CD4-positive, alpha-beta T cell treated with Interferon gamma for 1 hour (primary cell): Measurements from ENCODE around the gene TBC1D5.
"Not testable (repeated sequence)": the region's sequence is repeated elsewhere in the genome, so short reads cannot be mapped to it uniquely, and the experiment has no call there.

Source experiments
- DNase-seq: peaks from one replicate; pipeline ENCODE4 v3.0.0-alpha.2; 2020

TBC1D5 gene

DNA sequence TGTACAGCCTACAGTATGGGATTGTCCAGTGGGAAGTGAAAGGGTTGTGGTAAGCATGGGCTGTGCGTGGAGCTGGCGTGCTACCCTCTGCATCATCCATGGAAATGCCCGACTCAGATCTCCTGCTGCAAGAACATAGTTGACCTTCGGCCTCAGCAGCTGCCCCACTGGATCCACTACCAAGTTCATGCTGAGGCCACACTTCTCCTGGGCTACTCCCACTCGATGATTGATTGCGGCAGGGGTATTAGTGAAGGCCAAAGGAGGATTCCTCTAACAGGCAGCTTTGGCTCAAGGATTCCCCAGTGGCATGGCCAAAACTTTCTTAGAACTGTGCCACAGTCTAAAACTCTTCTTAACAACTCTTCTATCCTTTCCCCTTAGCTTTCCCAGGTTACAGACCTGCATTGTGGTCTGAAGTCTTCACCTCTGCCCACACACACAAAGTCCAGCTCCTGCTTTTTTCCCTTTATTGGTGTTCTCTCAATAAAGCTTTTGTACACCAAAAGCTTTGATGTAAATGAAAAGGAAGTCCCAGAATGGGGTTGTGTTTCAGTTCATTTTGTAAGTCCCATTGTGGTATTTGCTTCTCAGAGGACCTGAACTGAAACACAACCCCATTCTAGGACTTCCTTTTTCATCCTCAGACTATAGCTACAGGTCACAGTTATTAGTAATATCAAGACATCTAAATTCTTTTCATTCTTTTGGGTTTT is 4.9 kb upstream of the TBC1D5 start:
- no peak for DNase-seq

DNA sequence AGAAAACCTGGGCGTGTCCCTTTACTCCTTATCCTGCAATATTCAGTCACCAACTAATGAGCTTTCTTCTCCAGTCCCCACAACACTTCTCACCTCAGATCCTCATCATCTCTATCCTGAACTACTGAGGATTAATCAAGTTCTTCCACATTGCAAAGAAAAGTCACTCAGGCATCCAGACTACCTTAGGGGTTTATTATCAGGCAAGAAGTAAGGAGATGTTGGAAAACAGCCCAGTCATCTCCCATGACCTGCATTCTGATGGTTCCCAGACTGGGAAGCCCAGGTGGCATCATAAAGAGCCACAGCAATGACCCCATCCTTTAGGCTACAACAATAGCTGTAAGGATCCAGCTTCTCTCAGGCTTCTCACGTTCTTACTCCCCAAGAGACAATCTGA is 3.5 kb upstream of the TBC1D5 start:
- DNase-seq = no peak

DNA sequence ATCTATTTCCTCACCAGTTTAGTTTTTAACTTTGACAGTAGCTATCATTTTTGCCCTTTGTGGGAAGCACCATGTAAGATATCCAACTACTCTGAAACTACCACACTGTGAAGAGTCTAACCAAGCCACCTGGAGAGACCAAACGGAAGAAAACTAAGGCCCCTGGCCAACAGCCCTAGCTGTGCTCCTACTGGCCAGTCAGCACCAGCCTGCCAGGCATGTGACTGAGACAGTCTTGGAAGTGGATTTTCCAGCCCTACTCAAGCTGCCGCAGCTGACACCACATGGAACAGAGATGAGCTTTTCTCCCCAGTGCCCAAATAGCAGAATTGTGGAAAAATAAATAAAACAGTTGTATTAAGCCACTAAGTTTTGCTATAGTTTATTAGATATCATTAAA is 2.9 kb upstream of the TBC1D5 start:
- DNase-seq = no peak

DNA sequence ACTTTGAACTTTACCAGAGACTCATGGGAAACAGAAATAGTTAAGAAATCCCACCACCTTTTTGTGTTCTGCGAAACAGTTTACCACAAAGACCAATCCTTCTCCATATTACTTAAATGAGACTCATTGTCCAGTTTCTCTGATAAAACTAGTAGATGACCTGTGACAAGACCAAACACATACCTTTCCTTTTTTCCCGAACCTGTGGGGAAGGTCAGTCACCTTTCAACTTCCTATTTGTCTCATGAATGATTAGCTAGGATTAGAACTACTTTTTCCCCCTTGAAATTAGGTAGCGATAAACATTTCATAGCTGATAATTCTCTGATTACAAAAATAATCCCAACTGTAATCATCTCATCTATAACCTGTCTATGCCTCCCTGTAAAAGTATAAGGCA is 2.3 kb upstream of the TBC1D5 start:
- DNase-seq = no peak

DNA sequence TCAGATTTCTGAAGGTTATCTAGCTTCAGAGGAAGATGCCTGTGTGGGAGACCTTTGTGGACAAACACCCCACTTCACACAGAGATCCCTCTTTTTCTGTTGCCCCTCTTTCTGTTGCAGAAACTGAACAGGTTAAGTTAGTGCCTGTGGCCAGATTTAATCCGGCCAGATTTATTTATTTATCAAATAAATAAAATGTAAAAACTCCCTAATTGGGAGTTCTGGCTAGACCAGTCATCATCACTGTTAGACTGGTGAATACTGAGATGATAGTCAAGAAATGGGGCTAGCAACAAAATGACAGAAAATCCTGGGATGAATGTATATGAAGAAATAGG is 1.2 kb upstream of the TBC1D5 start:
- DNase-seq = no peak

DNA sequence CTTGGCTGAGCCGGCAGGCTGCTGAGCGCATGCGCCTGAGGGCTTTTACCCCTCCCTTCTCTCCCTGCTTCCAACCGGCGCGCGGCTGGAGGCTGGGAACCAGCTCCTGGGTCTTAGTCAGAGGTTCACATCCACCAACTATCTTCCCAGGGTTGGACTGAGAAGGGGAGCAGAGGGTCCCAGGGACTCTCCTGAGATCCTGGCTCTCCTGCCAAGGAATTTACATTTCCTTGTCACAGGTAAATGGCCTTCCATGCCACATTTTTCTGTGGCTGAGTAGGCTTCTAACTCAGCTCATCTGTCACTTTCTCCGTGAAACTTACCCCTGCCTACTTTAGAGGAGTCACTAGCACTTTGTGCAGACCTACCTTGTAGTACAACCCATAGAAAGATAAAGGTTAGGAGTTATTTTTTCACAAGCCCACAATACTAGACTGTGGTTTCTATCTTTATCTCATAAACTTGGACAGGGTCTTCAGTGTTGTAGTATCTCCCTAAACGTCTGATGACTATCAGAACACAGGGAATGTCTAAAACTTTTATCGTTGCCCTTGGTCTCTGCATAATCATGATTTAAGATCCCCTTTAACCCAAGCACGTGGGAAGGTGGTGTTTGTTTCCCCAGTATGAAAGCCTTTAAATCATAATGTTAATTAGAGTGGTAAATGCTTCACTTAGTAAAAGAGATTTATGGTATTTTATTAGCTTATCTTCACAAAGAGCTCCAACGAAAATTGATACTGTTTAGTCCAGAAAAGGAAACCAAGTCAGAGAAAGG is 638 bp upstream of the TBC1D5 start:
- no peak for DNase-seq

DNA sequence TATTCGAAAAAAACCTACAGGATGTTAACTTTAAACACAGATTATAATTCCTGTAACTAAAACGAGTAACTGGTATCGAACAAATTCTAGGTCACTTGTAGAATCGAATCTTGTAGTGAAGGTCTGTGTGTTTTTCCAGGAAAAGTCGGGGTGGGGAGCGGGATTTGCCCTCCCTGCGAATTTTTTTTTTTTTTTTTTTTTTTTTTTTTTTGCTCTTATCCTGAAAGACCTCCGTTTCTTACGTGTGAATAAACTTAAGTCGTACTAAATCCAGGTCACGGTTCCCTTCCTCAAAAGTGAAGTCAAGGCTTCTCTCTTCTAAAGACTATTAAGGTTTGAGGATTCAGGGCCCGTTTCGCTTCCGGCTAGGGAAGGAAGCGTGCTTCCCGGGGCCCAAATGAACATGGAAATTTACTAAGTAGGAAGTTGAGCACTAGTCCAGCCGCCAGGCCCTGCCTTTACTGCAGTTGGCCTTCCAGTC is 770 bp downstream of the TBC1D5 start:
- DNase-seq = no peak

DNA sequence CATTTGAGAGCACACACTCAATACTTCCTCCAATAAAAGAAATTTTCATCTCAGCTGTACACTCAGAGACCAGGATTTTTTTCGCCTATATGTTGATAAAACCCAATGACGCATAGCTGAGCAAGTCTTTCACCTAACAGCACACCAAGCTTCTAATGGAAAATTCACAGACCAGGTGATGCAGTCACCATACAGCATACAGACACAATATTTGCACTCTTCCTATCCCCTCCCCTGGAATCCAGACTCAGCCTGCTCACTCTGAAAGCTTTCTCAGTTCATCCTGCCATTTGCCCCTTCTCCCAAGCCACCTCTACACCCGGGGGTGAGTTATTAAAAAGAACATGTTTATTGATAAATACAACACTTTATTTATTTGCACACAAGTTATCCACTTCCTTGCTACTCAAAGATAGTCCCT is 1.7 kb downstream of the TBC1D5 start:
- no peak for DNase-seq

DNA sequence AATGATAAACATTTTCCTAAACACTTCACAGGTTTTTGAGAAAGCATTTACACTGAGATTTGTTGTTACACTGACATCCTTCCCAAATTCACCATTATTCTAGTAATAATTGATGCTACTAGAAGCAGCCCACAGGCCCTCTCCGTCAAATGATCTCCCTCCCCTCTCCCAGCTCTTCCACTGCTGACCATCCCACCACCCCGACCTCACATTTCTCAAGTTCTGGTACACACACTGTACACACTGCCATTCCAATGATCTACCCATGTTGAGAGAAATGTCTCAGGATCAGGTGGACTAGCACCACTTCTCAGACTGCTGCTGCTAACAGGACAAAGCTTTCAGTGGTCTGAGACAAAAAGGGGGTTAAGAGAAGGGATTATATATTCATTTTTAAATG is 3.5 kb downstream of the TBC1D5 start:
- no peak for DNase-seq

DNA sequence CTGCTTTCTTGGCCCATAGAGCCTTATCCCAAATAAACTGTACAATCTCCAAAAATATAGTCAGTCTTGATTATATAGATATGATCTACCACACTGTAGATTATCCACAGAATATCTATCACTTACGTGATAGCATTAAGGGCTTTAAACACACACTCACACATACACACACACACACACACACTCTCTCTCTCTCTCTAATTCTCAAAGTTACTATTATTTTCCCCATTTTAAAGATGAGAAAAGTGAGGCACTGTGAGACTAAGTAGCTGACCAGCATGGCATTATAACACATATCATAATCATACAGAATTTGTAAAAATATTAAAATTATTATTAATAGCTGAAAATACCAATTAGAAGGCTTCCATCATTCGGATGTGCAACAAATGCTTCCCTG is 4.2 kb downstream of the TBC1D5 start:
- no peak for DNase-seq

DNA sequence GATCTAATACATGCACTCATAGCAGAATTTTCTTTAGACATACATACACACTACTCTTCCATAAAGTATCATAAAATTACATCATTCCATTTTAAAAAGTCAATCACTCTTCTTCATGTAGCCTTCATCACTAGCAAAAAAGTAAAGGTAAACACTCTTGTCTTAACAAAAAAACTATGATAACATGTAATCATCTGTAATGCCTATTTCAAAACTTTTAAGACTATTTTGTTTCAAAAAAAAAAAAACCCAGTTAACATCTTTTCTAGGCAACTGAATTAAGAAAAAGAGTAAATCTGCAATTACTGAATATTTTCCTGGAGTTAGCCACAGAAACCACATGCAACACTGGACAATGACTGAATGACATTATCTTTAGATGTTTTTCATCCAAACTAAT is 4.8 kb downstream of the TBC1D5 start:
- no peak for DNase-seq

DNA sequence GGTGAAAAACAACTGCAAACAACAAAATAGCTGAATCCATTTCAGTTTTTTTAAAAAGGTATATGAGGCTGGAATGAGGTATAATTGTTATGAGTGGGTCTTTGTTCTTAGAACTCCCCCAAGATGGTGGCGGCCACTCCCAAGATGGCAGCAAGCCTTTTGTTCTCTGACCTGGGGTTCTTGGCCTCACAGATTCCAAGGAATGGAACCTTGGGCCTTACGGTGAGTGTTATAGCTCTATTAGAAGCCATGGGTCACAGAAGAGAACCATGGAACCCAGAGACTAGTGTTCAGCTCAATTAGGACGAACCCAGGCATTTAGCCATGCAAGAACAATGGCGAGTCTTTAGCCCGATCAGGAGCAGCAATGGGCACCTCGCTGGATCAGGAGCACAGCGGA is 7.1 kb downstream of the TBC1D5 start:
- DNase-seq = not testable (repeated sequence)

DNA sequence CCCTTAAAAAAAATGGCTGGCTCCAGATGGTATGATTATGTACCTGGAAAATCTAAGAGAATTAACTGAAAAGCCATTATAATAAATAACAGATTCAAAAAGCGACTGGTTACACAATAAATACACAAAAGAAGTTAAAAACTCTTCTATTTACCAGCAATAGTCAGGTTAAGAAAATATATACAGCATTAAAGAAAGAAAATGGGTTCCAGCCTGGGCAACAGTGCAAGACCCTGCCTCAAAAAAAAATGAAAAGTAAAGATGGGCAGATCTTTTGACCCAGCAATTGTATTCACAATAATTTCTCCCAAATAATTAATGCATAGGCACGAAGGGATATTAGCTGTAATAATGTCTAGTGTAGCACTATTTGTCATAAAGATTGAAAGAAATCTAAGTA is 8.7 kb downstream of the TBC1D5 start:
- DNase-seq = no peak

DNA sequence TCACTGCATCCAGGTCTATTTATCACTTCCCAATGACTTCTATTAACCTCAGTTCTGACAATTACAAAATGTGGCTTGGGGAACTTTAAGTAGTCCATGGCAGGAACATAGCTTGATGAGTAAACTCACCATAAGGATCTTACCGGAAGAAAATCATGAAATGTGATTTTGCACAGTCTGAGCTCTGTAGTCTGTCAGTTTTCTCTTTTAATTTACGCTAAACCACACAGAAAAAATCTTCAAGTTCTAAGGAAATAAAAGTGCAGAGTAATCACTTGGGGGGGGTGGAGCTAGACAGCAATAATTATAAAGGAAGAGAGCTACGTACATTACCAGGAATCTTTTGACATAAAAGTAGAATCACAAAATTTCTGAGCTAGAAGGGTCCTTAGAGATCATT is 9.2 kb downstream of the TBC1D5 start:
- no peak for DNase-seq

DNA sequence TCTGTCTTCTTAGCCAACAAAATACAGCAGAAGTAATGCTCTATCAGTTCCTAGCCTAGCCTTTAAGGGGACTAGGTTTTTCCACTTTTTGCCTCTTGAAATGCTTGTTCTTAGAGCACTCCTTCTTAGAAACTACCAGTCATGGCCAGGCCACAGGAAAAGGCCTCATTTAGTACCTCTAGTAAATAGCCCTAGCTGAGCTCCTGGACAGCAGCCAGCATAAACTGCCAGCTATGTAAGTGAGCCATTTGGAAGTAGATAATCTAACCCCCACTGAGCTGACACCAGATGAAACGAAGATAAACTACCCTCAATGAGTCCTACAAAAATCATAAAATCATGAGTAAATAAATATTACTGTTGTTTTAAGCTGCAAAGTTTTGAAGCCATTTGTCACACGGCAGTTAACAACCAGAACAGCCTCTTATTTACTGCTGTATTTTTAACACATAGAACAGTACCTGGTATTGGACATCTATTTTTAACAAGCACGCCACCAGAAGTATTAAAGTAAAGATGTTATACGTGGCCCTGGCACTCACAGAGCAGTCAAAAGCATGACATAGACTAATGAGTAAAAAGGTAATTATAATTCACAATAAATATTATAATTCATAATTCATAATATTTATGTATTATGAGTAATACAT is 12.0 kb downstream of the TBC1D5 start:
- no peak for DNase-seq

DNA sequence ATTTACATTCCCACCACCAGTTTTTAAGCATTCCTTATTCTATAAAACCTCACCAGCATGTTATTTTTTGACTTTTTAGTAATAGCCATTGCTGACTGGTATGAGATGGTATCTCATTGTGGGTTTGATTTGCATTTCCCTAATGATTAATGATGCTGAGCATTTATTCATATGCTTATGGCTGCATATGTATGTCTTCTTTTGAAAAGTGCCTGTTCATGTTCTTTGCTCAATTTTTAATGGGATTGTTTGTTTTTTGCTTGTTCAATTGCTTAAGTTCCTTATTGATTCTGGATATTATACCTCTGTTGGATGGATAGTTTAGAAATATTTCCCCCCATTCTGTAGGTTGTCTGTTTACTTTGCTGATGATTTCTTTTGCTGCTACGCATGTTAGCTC is 16.1 kb downstream of the TBC1D5 start:
- DNase-seq = no peak

DNA sequence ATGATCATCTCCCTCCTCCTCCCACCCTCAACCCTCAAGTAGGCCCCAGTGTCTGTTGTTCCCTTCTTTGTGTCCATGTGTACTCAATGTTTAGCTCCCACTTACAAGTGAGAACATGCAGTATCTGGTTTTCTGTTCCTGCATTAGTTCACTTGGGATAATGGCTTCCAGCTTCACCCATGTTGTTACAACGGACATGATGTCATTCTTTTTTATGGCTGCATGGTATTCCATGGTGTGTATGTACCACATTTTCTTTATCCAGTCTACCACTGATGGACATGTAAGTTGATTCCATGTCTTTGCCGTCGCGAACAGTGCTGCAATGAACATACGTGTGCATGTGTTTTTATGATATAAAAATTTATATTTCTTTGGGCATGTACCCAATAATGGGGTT is 16.6 kb downstream of the TBC1D5 start:
- not testable (repeated sequence) for DNase-seq

DNA sequence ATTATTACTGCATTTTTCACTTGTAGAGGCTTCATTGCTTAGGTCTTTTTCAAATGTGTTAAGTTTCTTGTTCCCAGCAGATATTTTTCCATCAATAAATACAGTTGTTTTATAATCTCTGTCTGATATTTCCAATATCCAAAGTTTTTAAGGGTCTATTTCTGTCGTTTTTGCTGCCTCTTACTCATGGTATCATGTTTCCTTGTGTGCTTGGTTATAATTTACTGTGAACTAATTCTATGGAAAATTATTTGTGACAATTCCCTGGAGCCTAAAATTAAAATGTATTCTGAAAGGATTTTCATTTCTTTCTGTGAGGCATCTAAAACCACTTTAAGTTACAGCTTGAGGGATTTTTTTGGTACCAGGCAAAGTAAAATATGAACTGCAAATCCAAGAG is 17.5 kb downstream of the TBC1D5 start:
- DNase-seq = no peak

DNA sequence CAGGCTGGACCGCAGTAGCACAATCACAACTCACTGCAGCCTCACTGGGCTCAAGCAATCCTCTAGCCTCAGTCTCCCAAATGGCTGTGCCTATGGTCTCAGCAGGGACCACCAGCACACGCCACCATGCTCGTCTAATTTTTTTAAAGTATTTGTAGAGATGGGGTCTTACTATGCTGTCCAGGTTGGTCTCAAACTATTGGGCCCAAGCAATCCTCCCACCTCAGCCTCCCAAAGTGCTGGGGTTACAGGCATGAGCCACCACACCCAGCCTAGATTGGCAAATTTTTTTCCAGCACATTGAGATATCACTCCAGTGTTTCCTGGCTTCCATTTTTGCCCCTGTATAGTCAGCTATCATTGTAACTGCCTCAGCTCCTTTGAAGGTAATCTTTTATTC is 18.3 kb downstream of the TBC1D5 start:
- DNase-seq = no peak

DNA sequence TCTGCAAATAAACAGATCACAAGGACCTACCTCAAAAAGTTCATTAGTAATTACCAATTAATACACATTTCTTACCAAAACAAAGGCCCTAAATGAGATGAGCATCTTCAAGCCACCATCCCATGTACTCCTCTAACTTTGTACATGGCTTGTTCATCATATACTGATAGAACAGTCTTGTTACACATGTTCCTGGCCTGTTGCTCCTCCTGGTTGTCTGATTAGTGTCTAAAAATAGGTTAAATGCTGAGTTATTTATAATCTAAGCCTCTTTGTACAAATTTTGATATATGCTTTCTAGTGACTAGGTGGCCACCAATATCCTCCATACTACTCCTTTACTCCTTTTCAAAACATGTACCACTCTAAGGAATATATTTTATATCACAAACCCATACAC is 25.0 kb downstream of the TBC1D5 start:
- DNase-seq = no peak

DNA sequence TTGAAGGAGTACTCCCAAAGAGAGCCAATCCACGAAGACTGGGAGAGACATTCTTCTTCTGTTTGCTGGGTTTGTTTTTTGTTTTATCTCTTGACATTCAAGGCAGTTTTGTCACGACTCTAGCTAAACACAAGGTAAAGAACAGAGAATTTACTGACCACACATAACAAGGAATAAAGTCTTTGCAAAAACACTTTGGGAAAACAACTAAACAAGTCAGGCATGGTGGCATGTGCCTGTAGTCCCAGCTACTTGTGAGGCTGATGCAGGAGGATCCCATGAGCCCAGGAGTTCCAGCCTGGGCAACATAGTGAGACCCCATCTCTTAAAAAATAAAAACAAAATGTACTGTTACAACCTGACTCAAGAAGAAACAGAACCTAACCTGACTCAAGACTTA is 28.0 kb downstream of the TBC1D5 start:
- DNase-seq = no peak

DNA sequence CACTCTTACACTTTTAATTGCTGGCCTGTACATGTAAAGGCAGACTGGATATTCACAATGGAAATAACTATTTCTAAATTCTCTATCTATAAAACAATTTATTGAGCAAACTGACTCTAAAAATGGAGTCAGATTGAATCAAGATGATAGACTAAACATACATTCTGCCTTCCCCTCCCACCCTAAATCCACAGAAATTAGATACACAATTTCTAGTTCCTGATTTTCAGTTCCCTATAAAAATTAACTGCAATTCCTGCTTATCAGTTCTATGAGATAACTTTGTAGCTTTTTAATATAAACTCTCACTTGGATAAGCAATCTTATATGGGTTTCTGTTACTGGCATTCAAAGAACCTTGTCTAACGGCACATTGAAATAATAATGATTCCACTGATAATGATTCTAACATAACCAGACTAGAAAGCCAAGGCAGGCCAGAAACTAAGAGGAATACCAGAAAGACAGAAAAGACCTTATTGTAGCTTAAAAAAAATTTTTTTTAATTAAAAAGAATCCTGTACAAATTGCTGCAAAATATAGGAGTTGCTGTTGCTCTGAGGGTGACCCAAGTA is 33.1 kb downstream of the TBC1D5 start:
- DNase-seq = no peak

DNA sequence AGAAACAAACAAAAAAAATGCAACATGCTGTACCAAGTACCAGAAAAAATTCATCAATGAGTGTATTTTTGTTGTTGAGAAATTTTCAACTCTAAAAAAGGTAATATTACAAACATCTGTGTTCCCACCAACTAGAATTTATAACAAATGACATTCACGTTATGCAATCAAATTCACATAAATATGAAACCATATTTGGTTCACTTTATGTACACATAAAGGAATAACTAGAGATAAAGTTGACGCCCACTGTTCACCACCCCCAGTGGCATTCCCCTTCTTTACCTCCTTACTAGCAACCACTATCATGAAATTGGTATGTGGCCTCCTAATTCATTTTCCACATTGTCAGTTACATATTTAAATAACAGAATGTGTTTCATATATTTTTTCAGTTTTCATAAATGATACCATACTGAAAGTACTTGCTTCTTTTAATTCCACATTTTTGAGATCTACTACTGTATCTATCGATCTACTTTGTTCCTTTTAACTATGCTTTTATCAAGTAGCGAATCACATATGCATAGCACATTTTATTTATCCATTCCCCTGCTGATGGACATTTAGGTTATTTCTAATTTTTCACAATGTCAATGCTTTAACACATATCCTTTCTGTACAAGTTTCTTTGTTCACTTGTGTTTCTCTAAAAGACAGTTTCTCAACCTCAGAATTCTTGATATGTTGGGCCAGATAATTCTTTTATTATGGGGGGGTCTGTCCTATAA is 34.5 kb downstream of the TBC1D5 start:
- DNase-seq = no peak
